ENCODE results near the gene CLEC6A. TPM values are rescaled to one million over a fixed set of nuclear protein-coding genes. Genes with fewer than 3 reads are reported as not detected.

Gene CLEC6A
- total RNA-seq, 4 donors from 2014 or later = not detected

- no peak for DNase-seq (ENCODE audit: low spot score in 2 of 2)
- 87% methylated on average over 2 of the region's 2 CpGs for WGBS
These were observed 5.7 kb downstream of the CLEC6A start for GRCh38 chr12:8461426-8461825.

GRCh38 chr12:8465301-8465996 lies 9.7 kb downstream of the CLEC6A start:
- Histone ChIP-seq H3K4me1 (no peaks in the 10 kb centered on the region), H3K9me3 (no peaks in the 10 kb centered on the region), H3K36me3 (no peaks in the 10 kb centered on the region), H3K27ac (no peak overlapping the region), H3K27me3 (no peaks in the 10 kb centered on the region), H3K4me3 (no peak overlapping the region)
- 1% methylated on average over 2 of the region's 2 CpGs for WGBS
- no peak for TF ChIP-seq CTCF (IDR thresholded peaks at IDR 0.05)
- no peak for TF ChIP-seq EP300 (IDR thresholded peaks at IDR 0.05)
- no peak for TF ChIP-seq POLR2AphosphoS5 (IDR thresholded peaks at IDR 0.05)
- TF ChIP-seq POLR2A (IDR thresholded peaks at IDR 0.05) = no peak
- DNase-seq (ENCODE audit: low spot score in 2 of 2) = no peak

More at GRCh38 chr12:8461426-8461825, 5.7 kb downstream of the CLEC6A start:
- H3K36me3 ChIP-seq = no peaks in the 10 kb centered on the region
- TF ChIP-seq POLR2AphosphoS5 (IDR thresholded peaks at IDR 0.05) = no peak
- no peak for TF ChIP-seq EP300 (IDR thresholded peaks at IDR 0.05)
- TF ChIP-seq CTCF (IDR thresholded peaks at IDR 0.05) = no peak
- H3K9me3 ChIP-seq = no peaks in the 10 kb centered on the region
- no peak overlapping the region for H3K4me3 ChIP-seq
- H3K4me1 ChIP-seq = no peaks in the 10 kb centered on the region
- no peak overlapping the region for H3K27ac ChIP-seq
- H3K27me3 ChIP-seq = no peaks in the 10 kb centered on the region

GRCh38 chr12:8466241-8466640 lies 10.5 kb downstream of the CLEC6A start:
- DNase-seq (ENCODE audit: low spot score in 2 of 2) = no peak
- no peaks in the 10 kb centered on the region for H3K4me1 ChIP-seq

GRCh38 chr12:8471090-8471489 lies 15.3 kb downstream of the CLEC6A start:
- Histone ChIP-seq H3K36me3 (no peaks in the 10 kb centered on the region), H3K9me3 (no peaks in the 10 kb centered on the region), H3K27ac (no peak overlapping the region), H3K4me1 (no peaks in the 10 kb centered on the region), H3K4me3 (no peak overlapping the region), H3K27me3 (no peaks in the 10 kb centered on the region)
- no peak for TF ChIP-seq POLR2AphosphoS5 (IDR thresholded peaks at IDR 0.05)
- TF ChIP-seq EP300 (IDR thresholded peaks at IDR 0.05) = no peak
- WGBS = 79% methylated on average over 1 of the region's 1 CpG
- DNase-seq (ENCODE audit: low spot score in 2 of 2) = no peak

More at GRCh38 chr12:8466241-8466640, 10.5 kb downstream of the CLEC6A start:
- H3K36me3 ChIP-seq = no peaks in the 10 kb centered on the region
- H3K9me3 ChIP-seq = no peaks in the 10 kb centered on the region
- TF ChIP-seq EP300 (IDR thresholded peaks at IDR 0.05) (no peak), CTCF (IDR thresholded peaks at IDR 0.05) (no peak), POLR2A (IDR thresholded peaks at IDR 0.05) (no peak), POLR2AphosphoS5 (IDR thresholded peaks at IDR 0.05) (no peak)
- no peak overlapping the region for H3K4me3 ChIP-seq
- no peaks in the 10 kb centered on the region for H3K27me3 ChIP-seq
- H3K27ac ChIP-seq = no peak overlapping the region

GRCh38 chr12:8475508-8476203 lies 19.9 kb downstream of the CLEC6A start:
- Histone ChIP-seq H3K4me3 (no peak overlapping the region), H3K4me1 (no peaks in the 10 kb centered on the region), H3K27ac (no peak overlapping the region), H3K9me3 (no peaks in the 10 kb centered on the region), H3K36me3 (no peaks in the 10 kb centered on the region), H3K27me3 (no peaks in the 10 kb centered on the region)
- TF ChIP-seq POLR2AphosphoS5 (IDR thresholded peaks at IDR 0.05) = no peak
- TF ChIP-seq EP300 (IDR thresholded peaks at IDR 0.05) = no peak
- no peak for TF ChIP-seq POLR2A (IDR thresholded peaks at IDR 0.05)
- TF ChIP-seq CTCF (IDR thresholded peaks at IDR 0.05) = no peak
- DNase-seq (ENCODE audit: low spot score in 2 of 2) = no peak
